Parathyroid adenoma (tissue), 2 donors: ENCODE data around the gene REEP6.

Source experiments
- H2AFZ ChIP-seq: fragments of 300-600 bp; sonication (generic); one replicate; pipeline ENCODE4 v1.7.0; 2017; ENCODE audit warnings: antibody characterized with exemption, mild to moderate bottlenecking
- H3K27ac ChIP-seq: fragments of 300-600 bp; sonication (generic); one replicate; pipeline ENCODE4 v1.7.0; 2017
- H3K27me3 ChIP-seq: fragments of 300-600 bp; sonication (generic); one replicate; pipeline ENCODE4 v1.7.0; 2017; ENCODE audit warnings: low read length; ENCODE audit not compliant: control insufficient read depth, insufficient read depth
- H3K36me3 ChIP-seq: fragments of 300-600 bp; sonication (generic); one replicate; pipeline ENCODE4 v1.7.0; 2017; ENCODE audit warnings: low read length; ENCODE audit not compliant: control insufficient read depth, insufficient read depth
- H3K4me1 ChIP-seq: fragments of 300-600 bp; sonication (generic); one replicate; pipeline ENCODE4 v1.7.0; 2017; ENCODE audit warnings: control low read depth
- H3K4me2 ChIP-seq: fragments of 300-600 bp; sonication (generic); one replicate; pipeline ENCODE4 v1.7.0; 2017; ENCODE audit warnings: low read length
- H3K4me3 ChIP-seq: fragments of 300-600 bp; sonication (generic); one replicate; pipeline ENCODE4 v1.7.0; 2017; ENCODE audit warnings: low read depth, low read length
- H3K79me2 ChIP-seq: fragments of 300-600 bp; sonication (generic); one replicate; pipeline ENCODE4 v1.7.0; 2017; ENCODE audit warnings: control low read depth
- H3K9ac ChIP-seq: fragments of 300-600 bp; sonication (generic); one replicate; pipeline ENCODE4 v1.7.0; 2017; ENCODE audit warnings: mild to moderate bottlenecking
- H3K9me3 ChIP-seq: fragments of 300-600 bp; sonication (generic); one replicate; pipeline ENCODE4 v1.7.0; 2017; ENCODE audit warnings: low read length; ENCODE audit not compliant: control insufficient read depth
- TF ChIP-seq, protein P1 (sequence below): fragments of 300-600 bp; sonication (generic); IDR thresholded peaks from one replicate; pipeline ENCODE4 v1.7.0; 2017; ENCODE audit warnings: antibody characterized with exemption, mild to moderate bottlenecking
- donor health status: primary hyperparathyroidism.

The REEP6 gene

DNA sequence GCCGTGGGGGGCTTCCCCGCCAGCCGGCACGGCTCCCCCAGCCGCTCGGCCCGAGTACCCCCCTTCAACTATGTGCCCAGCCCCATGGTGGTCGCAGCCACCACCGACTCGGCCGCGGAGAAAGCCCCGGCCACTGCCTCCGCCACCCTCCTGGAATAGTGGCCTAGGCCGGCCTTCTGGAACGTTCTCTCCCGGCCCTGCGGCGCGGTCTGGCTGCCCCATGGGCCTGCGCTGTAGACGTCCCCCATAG is 21.0 kb upstream of the REEP6 start:
- Histone ChIP-seq H3K27me3 (peaks cover 11% of the 10 kb centered on the region), H3K4me1 (peaks cover 14% of the 10 kb centered on the region), H3K79me2 (peaks cover 9% of the 10 kb centered on the region), H2AFZ (peak overlapping the region; percentile 7), H3K9me3 (no peaks in the 10 kb centered on the region), H3K4me3 (peak overlapping the region; percentile 75), H3K27ac (no peak overlapping the region), H3K36me3 (no peaks in the 10 kb centered on the region), H3K9ac (no peak overlapping the region), H3K4me2 (peak overlapping the region; percentile 95)
- TF ChIP-seq, protein P1, sequence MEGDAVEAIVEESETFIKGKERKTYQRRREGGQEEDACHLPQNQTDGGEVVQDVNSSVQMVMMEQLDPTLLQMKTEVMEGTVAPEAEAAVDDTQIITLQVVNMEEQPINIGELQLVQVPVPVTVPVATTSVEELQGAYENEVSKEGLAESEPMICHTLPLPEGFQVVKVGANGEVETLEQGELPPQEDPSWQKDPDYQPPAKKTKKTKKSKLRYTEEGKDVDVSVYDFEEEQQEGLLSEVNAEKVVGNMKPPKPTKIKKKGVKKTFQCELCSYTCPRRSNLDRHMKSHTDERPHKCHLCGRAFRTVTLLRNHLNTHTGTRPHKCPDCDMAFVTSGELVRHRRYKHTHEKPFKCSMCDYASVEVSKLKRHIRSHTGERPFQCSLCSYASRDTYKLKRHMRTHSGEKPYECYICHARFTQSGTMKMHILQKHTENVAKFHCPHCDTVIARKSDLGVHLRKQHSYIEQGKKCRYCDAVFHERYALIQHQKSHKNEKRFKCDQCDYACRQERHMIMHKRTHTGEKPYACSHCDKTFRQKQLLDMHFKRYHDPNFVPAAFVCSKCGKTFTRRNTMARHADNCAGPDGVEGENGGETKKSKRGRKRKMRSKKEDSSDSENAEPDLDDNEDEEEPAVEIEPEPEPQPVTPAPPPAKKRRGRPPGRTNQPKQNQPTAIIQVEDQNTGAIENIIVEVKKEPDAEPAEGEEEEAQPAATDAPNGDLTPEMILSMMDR: no peak

DNA sequence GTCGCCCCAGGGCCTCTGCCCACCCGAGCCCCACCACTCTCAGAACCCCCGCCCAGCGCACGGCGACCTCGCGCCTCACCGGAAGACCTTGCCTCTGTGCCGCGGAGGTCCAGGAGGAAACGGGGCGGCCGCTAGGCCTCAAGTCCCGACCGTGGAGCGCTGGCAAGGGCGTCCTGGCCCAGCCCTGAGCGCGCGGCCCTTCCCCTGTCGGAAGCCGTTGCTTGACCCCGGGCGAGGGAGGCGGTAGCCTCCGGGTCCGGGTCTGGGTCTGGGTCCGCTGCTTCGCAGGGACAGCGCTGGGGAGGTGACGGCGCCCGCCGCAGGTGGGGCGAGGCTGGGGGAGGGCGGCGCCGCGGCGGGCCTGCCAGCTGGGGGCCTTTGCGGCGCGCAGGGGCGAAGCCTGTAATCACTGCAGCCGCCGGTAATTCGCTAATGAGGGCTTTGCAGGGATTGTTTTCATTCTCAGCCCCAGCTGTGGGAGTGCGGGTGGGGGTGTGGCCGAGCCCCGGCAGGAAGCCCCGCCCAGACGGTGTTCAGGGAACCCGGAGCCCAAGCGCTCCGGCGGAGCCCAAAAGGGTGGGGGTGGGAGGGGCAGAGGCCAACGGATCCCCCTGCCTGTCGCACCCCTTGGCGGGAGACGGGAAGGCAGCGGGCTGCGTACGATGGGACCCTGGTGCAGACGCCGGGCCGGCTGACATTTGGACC is 20.5 kb upstream of the REEP6 start:
- Histone ChIP-seq H3K27ac (no peak overlapping the region), H3K9me3 (no peaks in the 10 kb centered on the region), H3K27me3 (peaks cover 11% of the 10 kb centered on the region), H3K4me3 (peak overlapping the region; percentile 75), H3K36me3 (no peaks in the 10 kb centered on the region), H3K79me2 (peaks cover 6% of the 10 kb centered on the region), H2AFZ (peak overlapping the region; percentile 7), H3K4me2 (peak overlapping the region; percentile 95), H3K4me1 (peaks cover 14% of the 10 kb centered on the region), H3K9ac (no peak overlapping the region)
- TF ChIP-seq, protein P1: no peak

GRCh38 chr19:1471010-1471514 is 19.9 kb upstream of the REEP6 start:
- Histone ChIP-seq H3K4me3 (peak overlapping the region; percentile 75), H2AFZ (no peak overlapping the region), H3K9ac (no peak overlapping the region), H3K36me3 (no peaks in the 10 kb centered on the region), H3K79me2 (peaks cover 3% of the 10 kb centered on the region), H3K9me3 (no peaks in the 10 kb centered on the region), H3K4me2 (peak overlapping the region; percentile 95), H3K27ac (no peak overlapping the region), H3K27me3 (peaks cover 11% of the 10 kb centered on the region), H3K4me1 (peaks cover 14% of the 10 kb centered on the region)
- TF ChIP-seq, protein P1: no peak

GRCh38 chr19:1471515-1472160 is 19.3 kb upstream of the REEP6 start:
- TF ChIP-seq, protein P1: no peak
- Histone ChIP-seq H3K79me2 (no peaks in the 10 kb centered on the region), H3K36me3 (no peaks in the 10 kb centered on the region), H3K27ac (no peak overlapping the region), H3K9me3 (no peaks in the 10 kb centered on the region), H3K9ac (no peak overlapping the region), H3K27me3 (peaks cover 11% of the 10 kb centered on the region), H3K4me3 (no peak overlapping the region), H3K4me1 (peaks cover 14% of the 10 kb centered on the region), H2AFZ (no peak overlapping the region), H3K4me2 (peak overlapping the region; percentile 95)
